ENCODE results near the gene RESF1.

Gene RESF1

GRCh38 chr12:31962076-31962475, 2.9 kb downstream of the RESF1 start:
- DNase-seq = no peak

GRCh38 chr12:31964280-31964679, 5.1 kb downstream of the RESF1 start:
- no peak for DNase-seq

- DNase-seq = no peak
Measured at GRCh38 chr12:31965090-31965489, 5.9 kb downstream of the RESF1 start.

GRCh38 chr12:31966558-31967205, 7.5 kb downstream of the RESF1 start:
- DNase-seq = no peak

- DNase-seq = no peak
Measured at GRCh38 chr12:31967539-31967938, 8.3 kb downstream of the RESF1 start.

- no peak for DNase-seq
Measured at GRCh38 chr12:31970199-31970598, 11.0 kb downstream of the RESF1 start.

GRCh38 chr12:31973818-31974217, 14.6 kb downstream of the RESF1 start:
- no peak for DNase-seq

- no peak for DNase-seq
Measured at GRCh38 chr12:31974673-31975072, 15.5 kb downstream of the RESF1 start.

- no peak for DNase-seq
Measured at GRCh38 chr12:31984806-31985591, 25.8 kb downstream of the RESF1 start.

GRCh38 chr12:31985832-31986231, 26.6 kb downstream of the RESF1 start:
- DNase-seq = no peak

GRCh38 chr12:31989571-31990362, 30.6 kb downstream of the RESF1 start:
- no peak for DNase-seq

GRCh38 chr12:31991146-31991545, 31.9 kb downstream of the RESF1 start:
- DNase-seq = no peak

- DNase-seq = no peak
Measured at GRCh38 chr12:31991815-31992214, 32.6 kb downstream of the RESF1 start.

GRCh38 chr12:31999692-32000091, 40.5 kb downstream of the RESF1 start:
- DNase-seq = no peak

- no peak for DNase-seq
Measured at GRCh38 chr12:32000373-32001005, 41.3 kb downstream of the RESF1 start.

- DNase-seq = no peak
Measured at GRCh38 chr12:32002848-32003493, 43.8 kb downstream of the RESF1 start.

- DNase-seq = no peak
Measured at GRCh38 chr12:32003654-32004053, 44.4 kb downstream of the RESF1 start.

- DNase-seq = no peak
Measured at GRCh38 chr12:32005496-32006125, 46.4 kb downstream of the RESF1 start.

Data from T-helper 9 cell (primary cell).